ENCODE data around the gene SPOCK3. TPM values are rescaled to one million over a fixed set of nuclear protein-coding genes. Genes with fewer than 3 reads are reported as not detected.

The SPOCK3 gene
- total and polyA plus RNA-seq, 10 of the 15 experiments (the other 5 are each of a cell fraction or from before 2014, with no cell fraction given), result 0.06 to 0.39 (median 0.09) TPM; not detected in 5

- in situ Hi-C loops (cut with MboI), result no loop called here
- POLR2A ChIA-PET, result no interaction called here
- SMC1A ChIA-PET (ENCODE audit: uncharacterized antibody, unreplicated experiment), result interaction anchor here (3.3 kb wide), 1 partner anchor 11 kb away, joined by 10 read pairs; no protein-coding TSS in a partner anchor
- CTCF ChIA-PET, result no interaction called here
- TF ChIP-seq MYB (IDR thresholded peaks at IDR 0.05; ENCODE audit: borderline replicate concordance, low read depth, low read length), result no peak
- TF ChIP-seq SMAD1 (IDR thresholded peaks at IDR 0.05; ENCODE audit: low read depth, partially characterized antibody), result no peak
- no peak for TF ChIP-seq BHLHE40 (IDR thresholded peaks at IDR 0.05; ENCODE audit: borderline replicate concordance in 1 of 2, low read depth in 2 of 2, low read length in 1 of 2)
- no peak for TF ChIP-seq ZBTB11 (CRISPR knock-in tag; IDR thresholded peaks at IDR 0.05)
- 0% methylated on average over 1 of the region's 1 CpG for WGBS (ENCODE audit: insufficient coverage, insufficient replicate concordance, low lambda C conversion rate, missing lambda C conversion rate)
- Histone ChIP-seq H4K20me1 (ENCODE audit: control insufficient read depth, insufficient read depth) (no peaks in the 10 kb centered on the region), H3K27me3 (replicated peaks in 1 of 2; ENCODE audit: control insufficient read depth in 2 of 2, insufficient read depth in 2 of 2, low read length in 1 of 2) (no peaks in the 10 kb centered on the region), H3K79me2 (ENCODE audit: control insufficient read depth, insufficient read depth, low read length) (no peaks in the 10 kb centered on the region), H3K36me3 (ENCODE audit: control insufficient read depth in 2 of 2, insufficient read depth in 2 of 2, low read length in 1 of 2) (no peaks in the 10 kb centered on the region), H3K4me2 (ENCODE audit: control insufficient read depth, insufficient read depth) (no peak overlapping the region), H3K27ac (ENCODE audit: control insufficient read depth, insufficient read depth) (no peak overlapping the region), H3K4me3 (no peak overlapping the region), H2AFZ (ENCODE audit: control insufficient read depth, low read depth, low read length) (no peak overlapping the region), H3K9me3 (replicated peaks; ENCODE audit: control insufficient read depth, insufficient read depth, low read length) (no peaks in the 10 kb centered on the region; the same call in 2 of the 3 replicates), H3K9ac (ENCODE audit: control insufficient read depth, insufficient read depth, low read length) (no peak overlapping the region), H3K4me1 (ENCODE audit: control insufficient read depth, insufficient read depth, low read length) (no peaks in the 10 kb centered on the region)
- RAD21 ChIA-PET (ENCODE audit: unreplicated experiment), result no interaction called here
- BruUV-seq (replicated peaks), result no TSS peak
- no peak for DNase-seq (ENCODE audit: low read depth, low spot score)
- intact Hi-C loops (cut with micrococcal nuclease; ENCODE audit: unreplicated experiment), result no loop called here
- no peak; the same call in 2 of the 3 replicates for ATAC-seq
- FAIRE-seq, result no peak
Observed at GRCh38 chr4:166987026-166987425, 247.3 kb downstream of the SPOCK3 start.

Data from GM12878 (cell line).